GM18526 (cell line): Measurements from ENCODE around the gene DCBLD2.

ENCODE experiments used
- POLR2A ChIP-seq: IDR thresholded peaks from 3 replicates; pipeline ENCODE4 v1.6.1; 2011; ENCODE audit not compliant: insufficient read length; ENCODE audit errors: extremely low read depth

The DCBLD2 gene, protein sequence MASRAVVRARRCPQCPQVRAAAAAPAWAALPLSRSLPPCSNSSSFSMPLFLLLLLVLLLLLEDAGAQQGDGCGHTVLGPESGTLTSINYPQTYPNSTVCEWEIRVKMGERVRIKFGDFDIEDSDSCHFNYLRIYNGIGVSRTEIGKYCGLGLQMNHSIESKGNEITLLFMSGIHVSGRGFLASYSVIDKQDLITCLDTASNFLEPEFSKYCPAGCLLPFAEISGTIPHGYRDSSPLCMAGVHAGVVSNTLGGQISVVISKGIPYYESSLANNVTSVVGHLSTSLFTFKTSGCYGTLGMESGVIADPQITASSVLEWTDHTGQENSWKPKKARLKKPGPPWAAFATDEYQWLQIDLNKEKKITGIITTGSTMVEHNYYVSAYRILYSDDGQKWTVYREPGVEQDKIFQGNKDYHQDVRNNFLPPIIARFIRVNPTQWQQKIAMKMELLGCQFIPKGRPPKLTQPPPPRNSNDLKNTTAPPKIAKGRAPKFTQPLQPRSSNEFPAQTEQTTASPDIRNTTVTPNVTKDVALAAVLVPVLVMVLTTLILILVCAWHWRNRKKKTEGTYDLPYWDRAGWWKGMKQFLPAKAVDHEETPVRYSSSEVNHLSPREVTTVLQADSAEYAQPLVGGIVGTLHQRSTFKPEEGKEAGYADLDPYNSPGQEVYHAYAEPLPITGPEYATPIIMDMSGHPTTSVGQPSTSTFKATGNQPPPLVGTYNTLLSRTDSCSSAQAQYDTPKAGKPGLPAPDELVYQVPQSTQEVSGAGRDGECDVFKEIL

DNA sequence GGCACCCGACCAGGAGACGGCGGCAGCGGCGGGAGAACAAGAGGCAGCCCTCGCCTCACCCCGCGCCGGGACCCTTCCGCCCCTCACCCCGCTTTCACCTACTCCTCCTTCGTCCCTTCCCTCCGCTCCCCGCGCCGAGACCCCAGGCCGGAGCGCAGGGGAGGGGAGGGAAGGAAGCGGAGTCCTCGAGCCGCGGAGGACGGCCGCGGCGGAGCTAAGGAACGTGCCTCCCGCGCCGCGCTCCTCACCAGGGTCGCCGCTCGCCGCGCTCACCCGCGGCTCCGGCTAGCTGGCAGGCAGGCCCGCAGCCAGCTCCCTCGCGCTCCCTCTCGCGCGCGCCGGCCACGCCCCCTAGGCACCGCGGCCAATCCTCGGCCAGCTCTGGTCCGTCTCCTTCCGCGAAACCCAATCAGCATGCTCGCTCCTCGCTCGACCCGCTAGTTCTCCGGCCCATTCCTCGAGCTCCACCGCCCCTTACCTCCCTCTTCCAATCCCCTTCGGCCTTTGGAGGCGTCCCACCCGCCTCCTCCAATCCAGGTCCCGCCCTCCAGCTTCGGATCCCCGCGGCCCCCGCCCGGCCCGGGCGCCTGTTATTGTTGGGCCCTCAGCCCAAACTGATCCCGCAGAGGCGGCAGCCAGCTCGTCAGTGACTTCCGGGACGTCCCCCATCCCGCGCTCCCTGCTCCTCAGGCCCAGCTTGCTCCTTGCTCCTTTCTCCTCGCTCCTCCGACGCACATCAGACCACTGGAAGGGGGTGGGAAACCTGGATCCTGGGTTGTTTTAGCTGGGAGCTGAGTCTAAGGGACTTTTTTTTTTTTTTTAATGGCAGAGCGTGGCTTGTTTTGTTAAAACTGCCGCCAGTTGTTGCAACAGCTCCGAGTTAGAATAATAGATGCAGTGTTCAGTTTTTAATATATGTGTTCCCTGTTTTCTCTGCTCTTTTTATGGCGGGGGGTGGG lies at the start of gene DCBLD2:
TSS of gene DCBLD2 (minus strand) at position 304 of the 959 bp plus-strand sequence. CDS start 369 bp downstream, outside the sequence.
- no peak for TF ChIP-seq POLR2A

DNA sequence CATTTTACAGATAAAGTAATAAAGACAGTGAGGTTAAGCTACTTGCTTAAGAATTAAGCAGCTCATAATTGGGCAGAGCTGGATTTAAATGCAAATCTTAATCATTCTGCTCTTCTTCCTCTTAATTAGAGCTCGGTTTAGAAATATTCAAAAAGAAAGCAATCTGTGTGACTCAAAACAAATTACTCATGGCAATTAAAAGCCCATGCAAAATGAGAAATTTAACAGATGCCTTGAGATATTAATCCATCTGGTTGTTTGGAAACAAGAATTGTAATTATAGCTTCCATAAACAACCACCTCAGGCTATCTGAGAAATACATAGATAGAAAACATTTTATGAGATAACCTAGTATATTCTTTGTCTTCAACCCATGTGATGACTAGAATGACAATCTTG lies 44.2 kb upstream of the DCBLD2 start:
- TF ChIP-seq POLR2A: no peak

DNA sequence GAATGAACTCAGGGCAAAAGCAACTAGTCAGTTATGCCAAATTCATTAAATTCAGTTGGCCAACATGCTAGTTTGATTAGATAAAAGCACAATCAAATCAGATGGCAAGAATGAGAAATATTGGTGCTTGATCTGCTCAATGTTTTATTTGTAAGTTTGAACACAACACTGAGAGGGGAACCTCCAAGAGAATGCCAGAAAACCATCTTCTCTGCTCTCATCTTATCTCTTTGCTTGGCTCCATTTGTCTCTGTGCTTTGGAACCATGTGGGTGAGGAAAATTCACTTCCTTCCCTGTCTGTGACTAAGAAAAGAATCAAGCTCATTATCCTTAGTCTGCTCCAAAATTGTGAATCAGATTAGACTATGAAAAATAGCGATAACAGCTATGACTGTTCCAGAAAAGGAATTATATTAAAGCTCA lies 43.6 kb upstream of the DCBLD2 start:
- TF ChIP-seq POLR2A: no peak

DNA sequence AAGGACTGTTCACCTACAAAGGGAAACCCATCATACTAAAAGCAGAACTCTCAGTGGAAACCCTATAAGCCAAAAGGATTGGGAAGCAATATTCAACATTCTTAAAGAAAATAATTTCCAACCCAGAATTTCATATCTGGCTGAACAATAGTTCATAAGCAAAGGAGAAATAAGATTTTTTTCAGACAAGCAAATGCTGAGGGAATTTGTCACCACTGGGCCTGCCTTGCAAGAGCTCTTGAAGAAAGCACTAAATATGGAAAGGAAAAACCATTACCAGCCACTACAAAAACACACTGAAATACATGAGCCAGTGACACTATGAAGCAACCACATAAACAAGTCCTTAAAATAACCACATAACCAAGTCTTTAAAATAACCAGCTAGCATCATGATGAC lies 28.9 kb upstream of the DCBLD2 start:
- TF ChIP-seq POLR2A: no peak

DNA sequence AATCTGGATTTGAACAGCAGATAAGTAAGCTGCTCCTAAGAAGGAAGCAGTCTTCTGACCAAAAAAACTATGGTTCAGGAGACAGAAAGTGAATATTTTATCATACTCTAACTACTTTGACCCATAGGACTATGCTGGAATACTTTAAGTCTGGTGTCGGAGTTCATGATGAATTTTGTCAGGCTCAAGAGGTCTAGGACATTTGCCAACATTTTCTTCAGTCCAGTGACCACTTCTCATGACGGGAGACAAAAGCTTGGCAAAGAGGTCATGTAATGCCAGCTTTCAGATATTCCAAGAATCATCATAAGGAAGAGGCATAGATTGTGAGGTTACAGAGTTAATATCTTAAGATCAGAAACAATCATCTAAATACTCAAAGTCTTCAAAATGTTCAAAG lies 20.5 kb upstream of the DCBLD2 start:
- TF ChIP-seq POLR2A: no peak

DNA sequence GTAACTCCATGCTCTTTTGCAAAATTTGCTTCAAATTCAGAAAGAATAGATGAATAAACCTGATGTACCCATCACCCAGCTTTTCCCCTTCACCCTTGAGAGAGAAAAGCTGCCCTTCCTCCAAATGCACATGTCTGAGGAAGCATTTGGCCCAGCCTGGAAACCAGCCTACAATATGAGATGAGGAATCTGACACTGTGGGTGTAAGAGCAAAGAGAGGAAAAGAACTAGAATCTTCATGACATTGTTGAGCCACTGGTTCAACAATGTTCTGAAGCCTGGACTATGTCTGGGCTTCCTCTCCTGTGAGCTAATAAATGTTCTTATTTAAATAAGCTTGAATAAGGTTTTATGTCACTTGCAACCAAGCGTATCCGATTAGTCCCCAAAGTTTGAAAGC lies 18.7 kb upstream of the DCBLD2 start:
- TF ChIP-seq POLR2A: no peak

DNA sequence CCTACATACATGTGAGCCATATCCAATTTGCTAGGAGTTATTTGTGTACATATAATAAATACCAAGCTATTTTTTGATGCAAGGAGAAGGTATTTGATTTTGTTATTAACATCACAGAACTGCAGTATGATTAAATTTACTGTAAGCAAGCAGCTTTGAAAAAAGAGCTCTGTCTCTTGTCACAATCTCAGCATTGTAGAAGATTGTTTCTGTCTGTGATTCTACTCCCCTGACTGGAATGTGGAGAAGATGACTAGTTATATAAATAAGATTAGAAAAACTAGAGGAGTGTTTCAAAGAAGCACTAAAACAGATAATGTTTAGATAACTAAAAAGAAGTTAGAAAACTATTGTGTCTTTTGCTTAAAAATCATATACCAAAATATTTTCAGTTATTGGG lies 17.1 kb upstream of the DCBLD2 start:
- TF ChIP-seq POLR2A: no peak

DNA sequence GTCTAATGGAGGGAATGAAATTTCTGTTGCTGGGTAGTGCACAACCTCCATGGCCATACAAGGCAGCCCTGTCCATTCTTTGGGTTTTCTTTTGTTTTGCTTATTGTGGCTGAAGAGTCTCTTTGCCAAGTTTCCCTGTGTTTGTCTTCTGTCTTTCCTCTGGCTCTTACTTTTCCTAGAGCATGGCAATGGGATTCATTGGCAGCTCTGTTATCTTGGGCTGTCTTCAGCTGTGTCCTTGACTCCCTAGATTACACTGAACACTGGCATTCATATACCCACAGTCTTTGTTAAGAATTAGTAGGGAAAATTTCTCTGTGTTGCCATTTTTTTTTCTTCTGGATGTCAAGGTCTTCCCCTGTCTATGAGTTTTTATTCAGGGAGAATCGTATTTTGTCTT lies 16.1 kb upstream of the DCBLD2 start:
- no peak for TF ChIP-seq POLR2A

DNA sequence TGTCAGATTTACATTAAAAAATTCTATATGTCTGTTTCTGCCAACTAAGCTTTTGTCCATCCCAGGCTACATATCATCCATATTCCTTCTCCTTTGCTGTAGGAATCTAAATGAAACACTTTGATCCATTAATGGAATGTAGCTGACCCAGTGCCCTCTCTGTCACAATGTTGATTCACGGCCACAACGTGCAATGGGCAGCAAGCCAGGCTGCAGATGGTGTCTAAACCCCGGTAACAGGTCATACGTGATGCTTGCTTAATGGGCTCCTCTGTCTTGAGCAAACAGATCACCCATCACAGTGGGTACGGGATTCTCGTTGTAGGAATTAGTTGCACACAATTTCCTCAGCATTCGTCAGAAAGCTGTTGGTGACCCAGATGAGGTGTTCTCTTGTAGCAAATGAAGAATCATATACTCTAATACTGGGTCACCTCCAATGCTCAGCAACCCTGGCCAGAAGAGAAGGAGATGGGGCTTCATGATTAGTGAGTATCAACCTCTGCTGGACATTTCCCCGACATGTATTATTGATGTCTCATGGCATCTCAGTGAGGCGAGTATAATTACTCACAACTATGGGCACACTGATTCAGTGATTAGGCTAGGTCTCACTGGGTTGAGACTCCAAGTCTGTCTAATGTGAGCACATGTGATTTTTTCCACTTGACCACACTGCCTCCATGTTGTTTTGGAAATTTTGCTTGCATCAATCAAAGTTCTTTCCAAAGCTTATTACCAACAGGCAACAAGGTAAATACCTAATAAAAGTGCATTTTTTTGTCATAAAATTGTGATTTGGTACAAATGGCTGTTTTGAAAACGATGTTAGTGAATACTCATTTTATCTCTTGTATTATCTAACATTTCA lies 12.9 kb upstream of the DCBLD2 start:
- no peak for TF ChIP-seq POLR2A

DNA sequence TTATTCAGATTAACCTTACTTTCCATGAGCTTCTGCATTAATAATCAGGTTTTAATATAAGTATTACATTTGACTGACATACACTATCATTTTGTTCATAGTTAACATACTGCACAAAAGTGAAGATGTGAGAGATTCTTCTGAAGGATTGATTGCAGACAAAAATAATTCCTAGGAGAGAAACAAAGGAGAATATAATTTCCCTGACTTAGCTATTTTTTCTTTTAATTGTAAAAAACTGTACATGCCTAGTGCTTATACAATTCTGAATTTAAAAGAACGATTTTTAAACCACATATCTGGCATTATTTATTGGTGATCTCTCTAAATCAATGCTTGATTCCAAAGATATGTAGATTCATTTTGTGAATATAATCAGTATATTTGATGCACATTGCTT lies 11.0 kb upstream of the DCBLD2 start:
- no peak for TF ChIP-seq POLR2A

DNA sequence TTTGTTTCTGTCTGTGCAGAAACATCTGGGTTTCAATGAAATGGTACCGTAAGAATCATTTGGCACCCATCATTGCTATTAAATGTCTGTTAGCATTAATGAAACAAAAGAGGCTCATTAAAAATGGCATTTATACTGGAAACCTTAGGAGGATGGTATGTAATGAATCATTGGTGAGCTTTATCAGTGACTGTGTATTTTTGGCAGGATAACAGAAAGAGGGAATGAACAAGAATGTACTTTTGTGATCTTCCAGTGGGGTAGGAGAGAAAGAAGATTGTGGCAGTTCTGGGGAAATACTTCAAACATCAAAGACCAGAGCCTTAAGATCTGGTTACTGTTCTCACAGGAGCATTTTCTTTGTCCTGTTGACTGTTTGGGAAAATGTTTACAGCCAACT lies 4.7 kb upstream of the DCBLD2 start:
- no peak for TF ChIP-seq POLR2A

DNA sequence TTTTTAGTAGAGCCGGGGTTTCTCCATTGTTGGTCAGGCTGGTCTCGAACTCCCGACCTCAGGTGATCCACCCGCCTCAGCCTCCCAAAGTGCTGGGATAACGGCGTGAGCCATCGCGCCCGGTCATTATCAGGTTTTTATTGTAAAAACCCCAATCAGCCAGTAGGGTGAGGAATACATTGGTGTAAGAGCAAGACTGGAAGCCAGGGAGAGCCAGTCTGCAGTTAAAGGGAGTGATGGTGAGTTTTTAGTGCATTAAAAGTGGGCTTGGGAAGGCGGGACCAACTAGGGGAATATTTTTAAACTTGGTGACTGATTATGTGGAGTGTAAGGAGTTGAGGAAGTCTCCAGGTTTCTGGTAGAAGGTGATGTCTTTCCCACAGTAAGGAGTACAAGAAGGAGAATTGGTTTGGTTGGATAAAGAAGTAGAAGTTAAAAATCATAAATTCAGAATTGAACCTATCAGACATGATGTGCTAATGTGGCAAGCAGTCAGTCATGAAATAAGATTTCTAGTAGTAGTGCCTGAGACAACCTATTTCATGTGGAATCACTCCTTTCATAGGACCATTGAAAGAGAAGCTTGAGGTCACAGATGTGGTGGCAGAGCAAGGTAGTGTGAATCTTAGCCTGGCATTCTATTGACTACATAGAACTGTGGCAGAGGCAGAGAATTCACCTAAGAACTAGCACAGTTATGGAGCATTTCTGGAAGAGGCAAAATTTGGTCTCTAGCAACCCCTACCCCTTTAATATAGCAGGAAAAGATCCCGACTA lies 2.4 kb upstream of the DCBLD2 start:
- no peak for TF ChIP-seq POLR2A

DNA sequence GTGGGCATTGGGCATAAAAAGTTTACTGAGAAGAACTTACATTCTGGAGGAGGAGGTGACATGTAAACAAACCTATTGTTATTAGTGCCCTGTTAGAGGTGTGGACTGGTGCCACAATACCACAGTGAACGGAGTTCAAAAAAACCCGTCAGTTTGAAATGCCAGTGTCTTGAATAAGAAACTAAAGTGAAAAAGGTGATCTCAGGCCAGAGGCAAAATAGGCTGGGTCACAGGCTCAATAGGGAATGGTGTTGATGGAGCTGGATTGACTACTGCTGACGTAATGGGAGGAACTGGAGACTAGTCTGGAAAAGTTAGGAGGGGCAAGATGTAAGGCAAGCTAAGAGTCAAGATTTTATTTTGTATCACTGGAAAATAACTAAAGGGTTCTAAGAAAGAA lies 1.6 kb upstream of the DCBLD2 start:
- TF ChIP-seq POLR2A: no peak

DNA sequence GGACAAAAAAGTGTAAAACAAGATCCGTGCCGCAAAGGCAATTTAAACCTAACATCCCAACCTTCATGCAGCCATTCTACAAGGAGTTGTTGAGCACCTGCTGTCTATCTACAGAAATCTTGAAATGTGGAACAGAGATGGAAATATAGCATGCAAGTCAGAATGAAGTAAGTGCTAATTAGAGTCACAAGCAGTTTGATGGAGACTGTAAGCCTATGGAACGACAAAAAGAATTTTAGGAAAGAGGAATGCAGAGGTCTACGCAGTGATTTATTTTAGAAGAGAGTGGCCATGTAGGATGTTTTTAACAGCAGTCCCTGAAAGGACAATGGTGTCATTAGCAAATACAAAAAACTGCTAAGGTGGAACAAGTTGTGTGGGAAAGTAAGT lies 851 bp upstream of the DCBLD2 start:
- TF ChIP-seq POLR2A: no peak

DNA sequence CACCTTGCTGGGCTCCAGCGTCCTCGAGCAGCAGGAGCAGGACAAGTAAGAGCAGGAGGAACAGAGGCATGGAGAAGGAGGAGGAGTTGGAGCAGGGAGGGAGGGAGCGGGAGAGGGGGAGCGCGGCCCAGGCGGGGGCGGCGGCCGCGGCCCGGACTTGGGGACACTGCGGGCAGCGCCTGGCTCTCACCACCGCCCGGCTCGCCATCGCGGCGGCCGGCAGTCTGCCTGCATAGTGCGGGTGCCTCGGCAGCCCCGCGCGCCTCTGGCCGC lies 440 bp downstream of the DCBLD2 start:
- TF ChIP-seq POLR2A: no peak
